ENCODE measurements around the gene SND1. TPM values are rescaled to one million over a fixed set of nuclear protein-coding genes. Genes with fewer than 3 reads are reported as not detected.
"Not testable (repeated sequence)": the region's sequence is repeated elsewhere in the genome, so short reads cannot be mapped to it uniquely, and the experiment has no call there.

SND1 gene
- total RNA-seq, 1 experiment from 2014 or later = 139 TPM

DNA sequence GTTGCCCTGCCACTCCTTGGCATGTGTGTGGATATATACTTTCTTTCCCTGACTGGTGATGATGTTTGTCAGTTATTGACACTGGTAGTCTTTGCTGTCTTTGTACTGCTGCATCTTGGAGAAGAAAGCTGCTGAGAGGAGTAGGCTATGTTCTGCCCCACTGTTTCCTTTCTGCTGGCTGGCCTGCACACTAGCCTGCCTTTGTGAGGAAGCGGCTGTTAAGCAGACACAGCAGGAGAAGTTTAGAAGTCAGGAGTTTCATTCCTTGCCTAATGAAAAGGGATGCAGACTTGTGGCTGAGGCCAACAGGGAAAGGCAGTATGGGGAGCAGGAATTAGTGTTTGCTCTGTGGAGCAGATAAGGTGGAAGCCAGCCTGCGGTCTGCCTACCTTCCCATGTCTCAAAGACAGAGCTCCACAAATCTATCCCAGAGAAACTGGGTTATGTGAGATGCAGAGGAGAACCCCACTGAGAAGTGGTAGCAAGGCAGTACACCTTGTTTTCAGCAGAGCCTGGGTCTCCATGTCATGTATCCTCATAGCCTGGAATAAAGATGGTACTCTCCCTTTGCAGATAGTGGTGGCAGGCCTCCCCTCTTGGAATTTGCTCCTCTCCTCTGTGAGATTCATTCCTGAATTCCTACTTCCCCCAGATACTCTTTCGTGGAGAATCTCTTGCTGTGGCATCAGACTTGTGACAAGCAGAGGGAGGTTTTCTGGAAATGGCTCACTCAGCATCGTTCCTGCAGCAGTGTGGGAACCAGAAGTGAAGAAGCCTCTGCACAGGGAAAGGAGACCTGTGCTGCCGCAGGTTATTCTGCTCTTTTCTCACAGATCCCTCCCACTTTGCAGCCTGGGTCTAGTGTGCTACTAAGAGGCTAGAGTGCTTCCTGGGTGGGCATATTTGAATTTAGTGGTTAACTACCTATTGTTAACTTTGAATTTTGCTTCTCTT is 249.0 kb downstream of the SND1 start:
- no peak overlapping the region for H3K27ac ChIP-seq (ENCODE audit: low read length)
- peaks cover 4% of the 10 kb centered on the region; the same call in 1 of the 2 replicates for H3K36me3 ChIP-seq (ENCODE audit: low read depth, low read length)
- H3K9me2 ChIP-seq (replicated peaks; ENCODE audit: low read length) = no peaks in the 10 kb centered on the region
- 0 out of 2 replicates have a peak, but pooled peaks cover 18% of the 10 kb centered on the region for H3K79me2 ChIP-seq (ENCODE audit: low read length)
- no peaks in the 10 kb centered on the region for H4K20me1 ChIP-seq (ENCODE audit: low read length)
- no peak for ATAC-seq
- BruUV-seq (replicated peaks) = no TSS peak
- H3K9me3 ChIP-seq (ENCODE audit: low read length) = no peaks in the 10 kb centered on the region
- POLR2A ChIA-PET (ENCODE audit: unreplicated experiment) = no interaction called here
- H3K27me3 ChIP-seq (ENCODE audit: low read length) = no peaks in the 10 kb centered on the region
- H2AFZ ChIP-seq (ENCODE audit: low read length) = no peak overlapping the region
- no peak for DNase-seq
- no peak for TF ChIP-seq CTCF (conservative IDR thresholded peaks at IDR 0.05; ENCODE audit: low read depth, low read length)
- no peak for TF ChIP-seq EZH2 (IDR thresholded peaks at IDR 0.05; ENCODE audit: low read length, unreplicated experiment)
- no peak for TF ChIP-seq EZH2phosphoT487 (IDR thresholded peaks at IDR 0.05; ENCODE audit: borderline replicate concordance, low read length)
- no peak overlapping the region for H3K4me3 ChIP-seq (ENCODE audit: low read length)
- peaks cover 11% of the 10 kb centered on the region for H3K4me1 ChIP-seq (ENCODE audit: insufficient read depth, low read length)
- H3K4me2 ChIP-seq (ENCODE audit: low read length) = no peak overlapping the region
- no peak overlapping the region for H3K9ac ChIP-seq (ENCODE audit: low read length)
- no peaks in the 10 kb centered on the region for H3F3A ChIP-seq (ENCODE audit: low read length, unreplicated experiment)
- intact Hi-C loops (cut with micrococcal nuclease) = no loop called here
- CTCF ChIA-PET = no interaction called here

DNA sequence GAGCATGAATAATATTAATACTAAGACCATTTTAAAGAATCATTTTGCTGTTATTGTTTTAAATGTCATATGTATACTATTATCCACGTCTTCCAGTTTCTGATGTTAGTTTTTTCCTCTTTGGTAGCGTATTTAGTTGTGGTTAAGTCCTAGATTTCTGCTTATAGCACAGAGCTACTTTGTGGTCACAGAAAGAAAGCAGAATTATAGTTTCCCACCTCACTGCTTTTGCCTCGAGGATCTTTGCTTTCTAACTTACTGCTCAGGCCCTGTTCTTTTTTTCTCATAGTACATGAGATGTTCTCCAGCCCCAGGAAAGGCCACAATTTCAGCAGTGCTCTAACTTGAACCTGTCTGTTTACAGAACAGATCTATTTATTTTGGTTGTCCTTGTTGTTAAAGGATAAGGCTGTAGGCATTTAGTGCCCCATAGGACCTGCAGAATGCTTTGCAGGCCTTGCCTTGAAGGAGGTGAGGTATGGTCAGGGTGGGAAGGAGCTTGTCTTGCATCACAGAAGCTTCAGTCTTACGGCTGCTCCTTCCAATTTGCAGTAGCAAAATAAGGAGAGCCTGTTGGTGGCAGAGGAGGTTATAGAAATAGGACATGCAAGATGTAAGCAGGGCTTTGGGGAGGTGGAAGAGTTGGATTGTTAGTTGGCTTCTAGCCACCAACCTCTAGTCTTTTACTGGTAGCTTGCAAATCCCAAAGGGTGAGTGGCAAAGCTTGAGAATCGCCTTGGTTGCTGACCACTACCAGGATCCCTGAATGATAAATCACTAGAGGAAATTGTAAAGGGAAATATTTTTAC is 250.1 kb downstream of the SND1 start:
- intact Hi-C loops (cut with micrococcal nuclease) = no loop called here
- Histone ChIP-seq H3K4me3 (ENCODE audit: low read length) (no peak overlapping the region), H4K20me1 (ENCODE audit: low read length) (no peaks in the 10 kb centered on the region), H3K4me2 (ENCODE audit: low read length) (no peak overlapping the region), H3K79me2 (ENCODE audit: low read length) (0 out of 2 replicates have a peak, but pooled peaks cover 18% of the 10 kb centered on the region), H3K9me3 (ENCODE audit: low read length) (no peaks in the 10 kb centered on the region), H3K27ac (ENCODE audit: low read length) (no peak overlapping the region), H3K27me3 (ENCODE audit: low read length) (no peaks in the 10 kb centered on the region), H3K4me1 (ENCODE audit: insufficient read depth, low read length) (peaks cover 11% of the 10 kb centered on the region), H3K9me2 (replicated peaks; ENCODE audit: low read length) (no peaks in the 10 kb centered on the region), H3F3A (ENCODE audit: low read length, unreplicated experiment) (no peaks in the 10 kb centered on the region), H2AFZ (ENCODE audit: low read length) (no peak overlapping the region), H3K9ac (ENCODE audit: low read length) (no peak overlapping the region), H3K36me3 (ENCODE audit: low read depth, low read length) (peaks cover 3% of the 10 kb centered on the region; the same call in 1 of the 2 replicates)
- DNase-seq (no peak), ATAC-seq (no peak)
- BruUV-seq (replicated peaks) = no TSS peak
- ChIA-PET POLR2A (ENCODE audit: unreplicated experiment) (no interaction called here), CTCF (no interaction called here)
- no peak for TF ChIP-seq EZH2 (IDR thresholded peaks at IDR 0.05; ENCODE audit: low read length, unreplicated experiment)
- TF ChIP-seq CTCF (conservative IDR thresholded peaks at IDR 0.05; ENCODE audit: low read depth, low read length) = no peak
- no peak for TF ChIP-seq EZH2phosphoT487 (IDR thresholded peaks at IDR 0.05; ENCODE audit: borderline replicate concordance, low read length)

DNA sequence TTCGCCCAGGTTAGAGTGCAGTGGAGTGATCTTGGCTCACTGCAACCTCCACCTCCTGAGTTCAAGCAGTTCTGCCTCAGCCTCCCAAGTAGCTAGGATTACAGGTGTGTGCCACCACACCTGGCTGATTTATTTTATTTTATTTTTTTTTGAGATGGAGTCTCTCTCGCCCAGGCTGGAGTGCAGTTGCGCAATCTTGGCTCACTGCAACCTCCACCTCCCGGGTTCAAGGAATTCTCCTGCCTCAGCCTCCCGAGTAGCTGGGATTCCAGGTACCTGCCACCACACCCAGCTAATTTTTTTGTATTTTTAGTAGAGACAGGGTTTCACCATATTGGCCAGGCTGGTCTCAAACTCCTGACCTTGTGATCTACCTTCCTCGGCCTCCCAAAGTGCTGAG is 250.8 kb downstream of the SND1 start:
- 0 out of 2 replicates have a peak, but pooled peaks cover 18% of the 10 kb centered on the region for H3K79me2 ChIP-seq (ENCODE audit: low read length)
- H3K36me3 ChIP-seq (ENCODE audit: low read depth, low read length); H3K9ac ChIP-seq (ENCODE audit: low read length); H3K4me3 ChIP-seq (ENCODE audit: low read length); ATAC-seq; H3F3A ChIP-seq (ENCODE audit: low read length, unreplicated experiment); H3K27ac ChIP-seq (ENCODE audit: low read length); CTCF ChIA-PET; DNase-seq; BruUV-seq (replicated peaks); H3K9me2 ChIP-seq (replicated peaks; ENCODE audit: low read length); H2AFZ ChIP-seq (ENCODE audit: low read length); H3K4me2 ChIP-seq (ENCODE audit: low read length); H3K27me3 ChIP-seq (ENCODE audit: low read length); H3K9me3 ChIP-seq (ENCODE audit: low read length); intact Hi-C loops (cut with micrococcal nuclease); POLR2A ChIA-PET (ENCODE audit: unreplicated experiment); H4K20me1 ChIP-seq (ENCODE audit: low read length): not testable (repeated sequence)
- peaks cover 11% of the 10 kb centered on the region for H3K4me1 ChIP-seq (ENCODE audit: insufficient read depth, low read length)

All from PC-3 (cell line).